ENCODE results near the gene PIK3AP1. TPM values are rescaled to one million over a fixed set of nuclear protein-coding genes. Genes with fewer than 3 reads are reported as not detected.

Gene PIK3AP1
- total and polyA plus RNA-seq, 2 of the 13 experiments (the other 11 are each of a cell fraction or from before 2014, with no cell fraction given) = 3.6 to 13.8 TPM

DNA sequence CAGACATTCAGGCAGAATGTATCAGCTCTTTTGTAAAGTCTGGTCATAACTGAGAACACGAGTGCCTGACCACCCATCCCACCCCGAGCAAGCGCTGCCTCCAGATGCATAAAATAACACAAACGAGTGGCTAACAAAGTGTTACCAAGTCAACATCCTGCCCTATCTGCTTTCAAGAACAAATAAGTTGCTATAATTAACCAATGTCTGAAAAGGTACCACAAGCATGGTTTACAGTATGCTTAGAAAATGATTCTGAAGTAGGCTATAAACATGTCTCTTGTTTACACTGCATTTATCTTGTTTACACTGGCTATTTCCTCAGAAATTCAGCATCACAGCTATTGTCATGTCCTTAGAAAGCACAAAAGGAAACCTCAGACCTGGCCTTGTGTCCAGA lies 49.5 kb downstream of the PIK3AP1 start (continued):
- peak; percentile 54; the same call in 1 of the 2 replicates for TF ChIP-seq NR2F2 (IDR thresholded peaks at IDR 0.05; ENCODE audit: borderline replicate concordance, low read depth)
- TF ChIP-seq, protein P1, sequence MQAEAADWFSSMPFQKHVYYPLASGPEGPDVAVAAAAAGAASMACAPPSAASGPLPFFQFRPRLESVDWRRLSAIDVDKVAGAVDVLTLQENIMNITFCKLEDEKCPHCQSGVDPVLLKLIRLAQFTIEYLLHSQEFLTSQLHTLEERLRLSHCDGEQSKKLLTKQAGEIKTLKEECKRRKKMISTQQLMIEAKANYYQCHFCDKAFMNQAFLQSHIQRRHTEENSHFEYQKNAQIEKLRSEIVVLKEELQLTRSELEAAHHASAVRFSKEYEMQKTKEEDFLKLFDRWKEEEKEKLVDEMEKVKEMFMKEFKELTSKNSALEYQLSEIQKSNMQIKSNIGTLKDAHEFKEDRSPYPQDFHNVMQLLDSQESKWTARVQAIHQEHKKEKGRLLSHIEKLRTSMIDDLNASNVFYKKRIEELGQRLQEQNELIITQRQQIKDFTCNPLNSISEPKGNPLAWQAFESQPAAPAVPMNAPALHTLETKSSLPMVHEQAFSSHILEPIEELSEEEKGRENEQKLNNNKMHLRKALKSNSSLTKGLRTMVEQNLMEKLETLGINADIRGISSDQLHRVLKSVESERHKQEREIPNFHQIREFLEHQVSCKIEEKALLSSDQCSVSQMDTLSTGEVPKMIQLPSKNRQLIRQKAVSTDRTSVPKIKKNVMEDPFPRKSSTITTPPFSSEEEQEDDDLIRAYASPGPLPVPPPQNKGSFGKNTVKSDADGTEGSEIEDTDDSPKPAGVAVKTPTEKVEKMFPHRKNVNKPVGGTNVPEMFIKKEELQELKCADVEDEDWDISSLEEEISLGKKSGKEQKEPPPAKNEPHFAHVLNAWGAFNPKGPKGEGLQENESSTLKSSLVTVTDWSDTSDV (CRISPR knock-in tag; IDR thresholded peaks at IDR 0.05) = no peak
- TF ChIP-seq, protein P2, sequence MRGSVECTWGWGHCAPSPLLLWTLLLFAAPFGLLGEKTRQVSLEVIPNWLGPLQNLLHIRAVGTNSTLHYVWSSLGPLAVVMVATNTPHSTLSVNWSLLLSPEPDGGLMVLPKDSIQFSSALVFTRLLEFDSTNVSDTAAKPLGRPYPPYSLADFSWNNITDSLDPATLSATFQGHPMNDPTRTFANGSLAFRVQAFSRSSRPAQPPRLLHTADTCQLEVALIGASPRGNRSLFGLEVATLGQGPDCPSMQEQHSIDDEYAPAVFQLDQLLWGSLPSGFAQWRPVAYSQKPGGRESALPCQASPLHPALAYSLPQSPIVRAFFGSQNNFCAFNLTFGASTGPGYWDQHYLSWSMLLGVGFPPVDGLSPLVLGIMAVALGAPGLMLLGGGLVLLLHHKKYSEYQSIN (CRISPR knock-in tag; IDR thresholded peaks at IDR 0.05; ENCODE audit: borderline replicate concordance) = no peak
- TF ChIP-seq, protein P3, sequence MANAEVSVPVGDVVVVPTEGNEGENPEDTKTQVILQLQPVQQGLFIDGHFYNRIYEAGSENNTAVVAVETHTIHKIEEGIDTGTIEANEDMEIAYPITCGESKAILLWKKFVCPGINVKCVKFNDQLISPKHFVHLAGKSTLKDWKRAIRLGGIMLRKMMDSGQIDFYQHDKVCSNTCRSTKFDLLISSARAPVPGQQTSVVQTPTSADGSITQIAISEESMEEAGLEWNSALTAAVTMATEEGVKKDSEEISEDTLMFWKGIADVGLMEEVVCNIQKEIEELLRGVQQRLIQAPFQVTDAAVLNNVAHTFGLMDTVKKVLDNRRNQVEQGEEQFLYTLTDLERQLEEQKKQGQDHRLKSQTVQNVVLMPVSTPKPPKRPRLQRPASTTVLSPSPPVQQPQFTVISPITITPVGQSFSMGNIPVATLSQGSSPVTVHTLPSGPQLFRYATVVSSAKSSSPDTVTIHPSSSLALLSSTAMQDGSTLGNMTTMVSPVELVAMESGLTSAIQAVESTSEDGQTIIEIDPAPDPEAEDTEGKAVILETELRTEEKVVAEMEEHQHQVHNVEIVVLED (CRISPR knock-in tag; IDR thresholded peaks at IDR 0.05; ENCODE audit: borderline replicate concordance) = no peak
- no peak for TF ChIP-seq RBM22 (optimal IDR thresholded peaks at IDR 0.05; ENCODE audit: low read length)
- TF ChIP-seq, protein P4, sequence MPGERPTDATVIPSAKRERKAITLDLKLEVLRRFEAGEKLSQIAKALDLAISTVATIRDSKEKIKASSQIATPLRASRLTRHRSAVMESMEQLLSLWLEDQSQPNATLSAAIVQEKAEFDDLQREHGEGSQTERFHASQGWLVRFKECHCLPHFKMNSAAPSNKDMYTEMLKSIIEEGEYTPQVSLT (CRISPR knock-in tag; IDR thresholded peaks at IDR 0.05; ENCODE audit: borderline replicate concordance, low read depth) = no peak
- TF ChIP-seq SMAD3 (CRISPR knock-in tag; IDR thresholded peaks at IDR 0.05) = no peak
- TF ChIP-seq, protein P5, sequence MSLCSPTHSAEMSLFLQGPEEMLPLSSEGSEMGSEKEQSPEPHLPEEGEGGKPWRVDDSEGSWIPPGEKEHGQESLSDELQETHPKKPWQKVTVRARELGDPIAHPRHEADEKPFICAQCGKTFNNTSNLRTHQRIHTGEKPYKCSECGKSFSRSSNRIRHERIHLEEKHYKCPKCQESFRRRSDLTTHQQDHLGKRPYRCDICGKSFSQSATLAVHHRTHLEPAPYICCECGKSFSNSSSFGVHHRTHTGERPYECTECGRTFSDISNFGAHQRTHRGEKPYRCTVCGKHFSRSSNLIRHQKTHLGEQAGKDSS (CRISPR knock-in tag; IDR thresholded peaks at IDR 0.05; ENCODE audit: borderline replicate concordance, low read depth) = no peak
- TF ChIP-seq RAD21 (CRISPR knock-in tag; IDR thresholded peaks at IDR 0.05) = no peak
- TF ChIP-seq, protein P6, sequence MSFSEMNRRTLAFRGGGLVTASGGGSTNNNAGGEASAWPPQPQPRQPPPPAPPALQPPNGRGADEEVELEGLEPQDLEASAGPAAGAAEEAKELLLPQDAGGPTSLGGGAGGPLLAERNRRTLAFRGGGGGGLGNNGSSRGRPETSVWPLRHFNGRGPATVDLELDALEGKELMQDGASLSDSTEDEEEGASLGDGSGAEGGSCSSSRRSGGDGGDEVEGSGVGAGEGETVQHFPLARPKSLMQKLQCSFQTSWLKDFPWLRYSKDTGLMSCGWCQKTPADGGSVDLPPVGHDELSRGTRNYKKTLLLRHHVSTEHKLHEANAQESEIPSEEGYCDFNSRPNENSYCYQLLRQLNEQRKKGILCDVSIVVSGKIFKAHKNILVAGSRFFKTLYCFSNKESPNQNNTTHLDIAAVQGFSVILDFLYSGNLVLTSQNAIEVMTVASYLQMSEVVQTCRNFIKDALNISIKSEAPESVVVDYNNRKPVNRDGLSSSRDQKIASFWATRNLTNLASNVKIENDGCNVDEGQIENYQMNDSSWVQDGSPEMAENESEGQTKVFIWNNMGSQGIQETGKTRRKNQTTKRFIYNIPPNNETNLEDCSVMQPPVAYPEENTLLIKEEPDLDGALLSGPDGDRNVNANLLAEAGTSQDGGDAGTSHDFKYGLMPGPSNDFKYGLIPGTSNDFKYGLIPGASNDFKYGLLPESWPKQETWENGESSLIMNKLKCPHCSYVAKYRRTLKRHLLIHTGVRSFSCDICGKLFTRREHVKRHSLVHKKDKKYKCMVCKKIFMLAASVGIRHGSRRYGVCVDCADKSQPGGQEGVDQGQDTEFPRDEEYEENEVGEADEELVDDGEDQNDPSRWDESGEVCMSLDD (CRISPR knock-in tag; IDR thresholded peaks at IDR 0.05; ENCODE audit: borderline replicate concordance) = no peak
- no peak for TF ChIP-seq ZNF788 (CRISPR knock-in tag; IDR thresholded peaks at IDR 0.05; ENCODE audit: borderline replicate concordance)
- TF ChIP-seq SRSF9 (IDR thresholded peaks at IDR 0.05; ENCODE audit: borderline replicate concordance, insufficient read depth, low read depth, low read length, poor library complexity, severe bottlenecking) = no peak
- TF ChIP-seq MIER3 (CRISPR knock-in tag; IDR thresholded peaks at IDR 0.05; ENCODE audit: borderline replicate concordance) = 0 out of 2 replicates have a peak, but pooled peaks have one; percentile 49
- 0 out of 2 replicates have a peak, but pooled peaks have one; percentile 18 for TF ChIP-seq ZNF652 (CRISPR knock-in tag; IDR thresholded peaks at IDR 0.05; ENCODE audit: borderline replicate concordance, low read depth)
- no peak for TF ChIP-seq ZFP37 (CRISPR knock-in tag; IDR thresholded peaks at IDR 0.05; ENCODE audit: borderline replicate concordance)
- TF ChIP-seq, protein P7, sequence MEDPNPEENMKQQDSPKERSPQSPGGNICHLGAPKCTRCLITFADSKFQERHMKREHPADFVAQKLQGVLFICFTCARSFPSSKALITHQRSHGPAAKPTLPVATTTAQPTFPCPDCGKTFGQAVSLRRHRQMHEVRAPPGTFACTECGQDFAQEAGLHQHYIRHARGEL (CRISPR knock-in tag; IDR thresholded peaks at IDR 0.05) = no peak
- no peak for TF ChIP-seq ZNF354B (CRISPR knock-in tag; IDR thresholded peaks at IDR 0.05)
- TF ChIP-seq ZSCAN31 (CRISPR knock-in tag; IDR thresholded peaks at IDR 0.05; ENCODE audit: low read depth) = no peak
- no peak for TF ChIP-seq ZNF264 (CRISPR knock-in tag; IDR thresholded peaks at IDR 0.05)
- no peak for TF ChIP-seq KLF12 (CRISPR knock-in tag; IDR thresholded peaks at IDR 0.05; ENCODE audit: borderline replicate concordance)
